OCI-LY1 (cell line): Measurements from ENCODE around the gene PRRT1.

Experiments
- H2AFZ ChIP-seq: fragments of 200-600 bp; sonication (generic), shearing (Covaris generic); 2 replicates; pipeline ENCODE4 v1.6.0; 2014; ENCODE audit warnings: antibody characterized with exemption, mild to moderate bottlenecking, low read length
- H3F3A ChIP-seq: fragments of 200-600 bp; sonication (generic), shearing (Covaris generic); 2 replicates; pipeline ENCODE4 v1.6.0; 2014; ENCODE audit warnings: mild to moderate bottlenecking, antibody characterized with exemption, low read length, moderate library complexity; ENCODE audit not compliant: insufficient read depth
- H3K27ac ChIP-seq: fragments of 200-600 bp; sonication (generic); 2 replicates; pipeline ENCODE4 v1.5.1; 2014; ENCODE audit warnings: low read length, mixed run types, mild to moderate bottlenecking, low read depth; ENCODE audit not compliant: poor library complexity, severe bottlenecking
- H3K27me3 ChIP-seq: fragments of 200-600 bp; sonication (generic); 2 replicates; pipeline ENCODE4 v1.6.0; 2014; ENCODE audit warnings: antibody characterized with exemption, mild to moderate bottlenecking, low read length, moderate library complexity; ENCODE audit not compliant: insufficient read depth
- H3K36me3 ChIP-seq: fragments of 200-600 bp; sonication (generic); 2 replicates; pipeline ENCODE4 v1.6.1; 2014; ENCODE audit warnings: mild to moderate bottlenecking, antibody characterized with exemption, low read length, moderate library complexity, mixed read lengths; ENCODE audit not compliant: insufficient read depth
- H3K4me1 ChIP-seq: fragments of 200-600 bp; sonication (generic); 2 replicates; pipeline ENCODE4 v1.5.1; 2014; ENCODE audit warnings: mild to moderate bottlenecking, low read length, moderate library complexity; ENCODE audit not compliant: insufficient read depth, severe bottlenecking
- H3K4me2 ChIP-seq: fragments of 200-600 bp; sonication (generic), shearing (Covaris generic); 2 replicates; pipeline ENCODE4 v1.6.1; 2014; ENCODE audit warnings: low read length
- H3K4me3 ChIP-seq: fragments of 200-600 bp; sonication (generic); 2 replicates; pipeline ENCODE4 v1.5.1; 2014; ENCODE audit warnings: low read length, low read depth, mild to moderate bottlenecking, mixed read lengths; ENCODE audit not compliant: poor library complexity, severe bottlenecking
- H3K79me2 ChIP-seq: fragments of 200-600 bp; shearing (Covaris generic); 2 replicates; pipeline ENCODE4 v1.6.1; 2016; ENCODE audit warnings: mixed run types, low read length, mixed read lengths; ENCODE audit not compliant: insufficient read depth
- H3K9ac ChIP-seq: fragments of 200-600 bp; sonication (generic), shearing (Covaris generic); 2 replicates; pipeline ENCODE4 v1.6.1; 2014; ENCODE audit warnings: mild to moderate bottlenecking, low read length, mixed read lengths
- H3K9me2 ChIP-seq: fragments of 200-600 bp; sonication (generic), shearing (Covaris generic); 2 replicates; pipeline ENCODE4 v1.6.1; 2014; ENCODE audit warnings: low read depth, mild to moderate bottlenecking, low read length, mixed read lengths
- H3K9me3 ChIP-seq: fragments of 200-600 bp; shearing (Covaris generic); 2 replicates; pipeline ENCODE4 v1.6.1; 2014; ENCODE audit warnings: low read length, mixed read lengths
- H4K20me1 ChIP-seq: fragments of 200-600 bp; sonication (generic), shearing (Covaris generic); 2 replicates; pipeline ENCODE4 v1.6.0; 2016; ENCODE audit warnings: mild to moderate bottlenecking, low read length; ENCODE audit not compliant: insufficient read depth
- CTCF ChIP-seq: fragments of 200-600 bp; sonication (generic), shearing (Covaris generic); IDR thresholded peaks from 2 replicates; pipeline ENCODE4 v1.5.1; 2017; ENCODE audit warnings: mild to moderate bottlenecking, antibody characterized with exemption, low read length, moderate library complexity, mixed read lengths
- EZH2 ChIP-seq: fragments of 200-600 bp; sonication (generic), shearing (Covaris generic); IDR thresholded peaks from 2 replicates; pipeline ENCODE4 v1.8.0; 2017; ENCODE audit warnings: borderline replicate concordance, mixed run types, mild to moderate bottlenecking, antibody characterized with exemption, low read length, moderate library complexity, mixed read lengths

The PRRT1 gene

GRCh38 chr6:32177183-32177787 is 25.5 kb upstream of the PRRT1 start:
- no peaks in the 10 kb centered on the region for H3K9me3 ChIP-seq
- H3K4me3 ChIP-seq: peak overlapping the region; percentile 91
- peak overlapping the region; percentile 80 for H3K4me2 ChIP-seq
- peaks cover 56% of the 10 kb centered on the region for H3K4me1 ChIP-seq
- no peaks in the 10 kb centered on the region for H4K20me1 ChIP-seq
- H3F3A ChIP-seq: no peaks in the 10 kb centered on the region
- H3K27ac ChIP-seq: peak overlapping the region; percentile 87
- no peaks in the 10 kb centered on the region for H3K27me3 ChIP-seq
- no peak for TF ChIP-seq EZH2
- no peak for TF ChIP-seq CTCF
- peaks cover 12% of the 10 kb centered on the region; the same call in 1 of the 2 replicates for H3K79me2 ChIP-seq
- H3K9ac ChIP-seq: peak overlapping the region; percentile 70
- H3K9me2 ChIP-seq: no peaks in the 10 kb centered on the region
- H3K36me3 ChIP-seq: peaks cover 20% of the 10 kb centered on the region; the same call in 1 of the 2 replicates
- H2AFZ ChIP-seq: no peak overlapping the region

DNA sequence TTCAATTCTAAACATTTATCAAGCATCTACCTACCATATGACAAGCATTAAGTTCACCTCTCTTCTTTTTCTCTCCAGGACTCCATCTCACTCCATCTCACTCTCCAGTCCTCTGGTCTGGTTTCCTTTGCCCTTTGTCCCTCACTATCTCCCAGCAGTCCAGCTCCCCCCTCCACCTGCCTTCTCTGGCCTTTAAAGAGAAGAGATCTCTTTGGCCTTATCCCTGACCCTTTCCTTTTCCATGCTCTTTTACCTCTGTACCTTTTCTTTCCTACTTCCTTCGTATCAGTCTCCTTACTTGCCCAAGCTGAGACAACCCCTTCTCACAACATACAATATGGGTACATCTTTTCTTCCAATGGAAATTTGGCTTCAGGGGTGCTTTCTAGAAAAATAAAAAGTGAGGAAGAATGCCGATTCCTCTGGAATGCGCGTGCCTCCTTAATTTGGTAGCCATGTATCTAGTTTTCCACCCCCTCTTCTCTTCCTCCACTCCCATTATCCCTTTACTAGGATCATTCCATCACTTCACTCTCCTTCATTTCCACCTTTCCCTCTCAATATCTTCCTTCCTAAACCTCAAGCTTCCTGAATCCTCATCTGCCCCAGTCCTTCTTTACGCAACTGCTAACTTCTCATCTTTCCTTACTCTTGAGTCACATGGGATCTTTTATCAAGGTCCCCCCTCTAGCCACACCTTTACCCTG is 24.9 kb upstream of the PRRT1 start:
- Histone ChIP-seq H3K79me2 (peaks cover 12% of the 10 kb centered on the region; the same call in 1 of the 2 replicates), H2AFZ (no peak overlapping the region), H3K9ac (peak overlapping the region; percentile 70), H3K36me3 (peaks cover 19% of the 10 kb centered on the region; the same call in 1 of the 2 replicates), H3K4me2 (peak overlapping the region; percentile 80), H4K20me1 (no peaks in the 10 kb centered on the region), H3K27me3 (no peaks in the 10 kb centered on the region), H3K4me1 (peaks cover 56% of the 10 kb centered on the region), H3K27ac (peak overlapping the region; percentile 87), H3K4me3 (peak overlapping the region; percentile 91), H3F3A (no peaks in the 10 kb centered on the region), H3K9me3 (no peaks in the 10 kb centered on the region), H3K9me2 (no peaks in the 10 kb centered on the region)
- TF ChIP-seq CTCF (no peak), EZH2 (no peak)

GRCh38 chr6:32175711-32176475 is 24.2 kb upstream of the PRRT1 start, which contains the start of gene AGPAT1:
Gene AGPAT1, minus strand, starts transcription at chr6:32176084. Its CDS starts 4,588 bp downstream, at chr6:32171496.
- no peaks in the 10 kb centered on the region for H3F3A ChIP-seq
- H3K9me3 ChIP-seq: no peaks in the 10 kb centered on the region
- no peaks in the 10 kb centered on the region for H3K9me2 ChIP-seq
- peaks cover 15% of the 10 kb centered on the region; the same call in 1 of the 2 replicates for H3K36me3 ChIP-seq
- H3K4me1 ChIP-seq: peaks cover 56% of the 10 kb centered on the region
- H3K27ac ChIP-seq: peak within 1 kb of the TSS; percentile 87
- no peak within 1 kb of the TSS for H2AFZ ChIP-seq
- peak within 1 kb of the TSS; percentile 96 for H3K9ac ChIP-seq
- H3K27me3 ChIP-seq: no peaks in the 10 kb centered on the region
- peak within 1 kb of the TSS; percentile 91 for H3K4me3 ChIP-seq
- TF ChIP-seq EZH2 (no peak), CTCF (no peak)
- H3K79me2 ChIP-seq: peaks cover 12% of the 10 kb centered on the region; the same call in 1 of the 2 replicates
- H3K4me2 ChIP-seq: peak within 1 kb of the TSS; percentile 96
- H4K20me1 ChIP-seq: no peaks in the 10 kb centered on the region
